IPS-NIHi11 (cell line): ENCODE results near the gene PKP1.

Experiments used
- DNase-seq: peaks from one replicate; pipeline ENCODE4 v3.0.0; 2012; ENCODE audit warnings: mixed read lengths, low spot score

PKP1 gene

DNA sequence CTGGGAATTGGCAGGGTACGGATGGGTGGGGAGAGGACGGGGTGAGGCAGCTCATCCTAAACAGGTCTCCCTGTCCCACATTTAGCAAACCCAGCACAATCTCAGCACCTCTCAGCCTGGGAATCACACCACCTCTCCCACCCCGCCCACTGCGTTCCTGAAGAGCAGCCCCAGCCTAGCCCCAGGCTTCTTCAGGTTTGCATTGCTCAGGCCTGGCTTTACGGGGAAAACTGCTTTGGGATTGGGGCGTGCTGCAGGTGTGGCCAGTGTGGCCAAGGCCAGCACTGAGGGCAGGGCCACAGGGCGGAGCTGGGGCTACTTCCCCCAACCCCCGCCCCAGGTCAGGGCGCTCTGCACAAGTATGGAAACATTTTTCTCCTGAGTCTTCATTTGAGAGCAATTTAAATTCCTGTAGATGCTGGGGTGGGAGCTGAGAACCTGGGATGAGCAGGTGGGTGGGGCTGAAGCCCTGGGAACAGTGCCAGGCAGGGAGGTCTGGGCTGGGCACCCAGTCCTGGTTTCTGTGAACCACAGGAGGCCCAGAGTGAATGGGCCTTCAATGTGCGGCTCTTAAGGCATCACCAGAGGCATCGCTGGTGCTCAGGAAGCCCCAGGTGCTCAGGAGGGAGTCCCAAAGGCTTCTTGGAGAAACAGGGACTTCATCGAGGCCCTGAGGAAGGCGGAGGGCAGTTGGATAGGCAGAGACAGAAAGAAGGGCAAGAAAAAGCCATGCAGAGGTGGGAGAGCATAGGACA, 70.1 kb downstream of the PKP1 start:
- peak; percentile 40 for DNase-seq

DNA sequence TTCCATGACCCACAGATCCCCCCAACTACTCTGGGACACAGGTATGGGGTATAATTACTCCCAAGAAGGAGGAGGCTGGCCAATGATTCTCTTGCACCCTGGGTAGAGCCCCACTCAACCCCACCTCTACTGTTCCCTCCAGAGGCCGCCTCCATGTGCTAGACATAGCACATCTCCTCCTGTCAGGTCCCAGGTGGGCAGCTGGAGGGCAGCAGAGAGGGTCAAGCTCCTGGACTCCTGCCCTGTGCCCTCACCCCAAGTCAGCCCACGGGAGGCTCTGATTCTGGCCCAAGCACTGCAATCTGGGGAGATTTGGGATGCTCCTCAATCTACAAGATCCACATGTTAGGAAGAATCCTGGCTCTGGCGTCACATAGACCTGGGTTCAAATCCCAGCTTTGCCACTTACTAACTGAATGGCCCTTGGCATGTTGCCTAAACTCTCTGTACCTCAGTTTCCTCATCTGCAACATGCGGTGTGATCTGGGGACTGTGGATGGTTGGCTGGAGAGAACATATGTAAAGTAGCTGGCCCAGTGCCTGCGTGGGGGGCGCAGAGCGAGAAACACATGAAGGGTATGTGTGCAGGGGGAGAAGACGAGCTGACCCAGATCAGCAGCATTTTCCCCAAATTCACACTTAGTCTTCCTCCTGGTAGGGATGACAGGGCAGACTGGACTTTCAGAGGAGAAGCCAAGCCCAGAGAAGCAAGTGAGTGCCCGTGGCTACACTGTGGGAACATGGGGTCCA, 71.0 kb downstream of the PKP1 start:
- peak; percentile 37 for DNase-seq

DNA sequence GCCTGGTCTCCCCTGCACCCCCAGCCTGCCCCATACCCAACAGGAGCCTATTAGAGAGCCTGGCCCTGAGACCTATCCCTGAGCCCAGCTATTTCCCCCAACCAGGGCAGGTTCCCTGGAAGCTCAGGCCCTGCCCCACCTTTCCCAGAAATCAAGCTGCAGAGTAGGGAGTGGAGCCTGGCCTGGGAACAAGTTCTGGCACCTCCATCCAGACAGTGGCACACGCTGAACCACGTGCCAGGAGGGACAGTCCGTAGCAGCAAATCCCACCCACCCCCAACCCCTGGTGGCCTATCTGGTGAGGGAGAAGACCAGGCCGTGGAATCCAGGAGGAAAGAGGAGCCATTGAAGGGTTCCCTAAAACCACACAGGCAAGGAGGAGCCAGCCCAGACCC, 71.6 kb downstream of the PKP1 start:
- DNase-seq, result no peak

DNA sequence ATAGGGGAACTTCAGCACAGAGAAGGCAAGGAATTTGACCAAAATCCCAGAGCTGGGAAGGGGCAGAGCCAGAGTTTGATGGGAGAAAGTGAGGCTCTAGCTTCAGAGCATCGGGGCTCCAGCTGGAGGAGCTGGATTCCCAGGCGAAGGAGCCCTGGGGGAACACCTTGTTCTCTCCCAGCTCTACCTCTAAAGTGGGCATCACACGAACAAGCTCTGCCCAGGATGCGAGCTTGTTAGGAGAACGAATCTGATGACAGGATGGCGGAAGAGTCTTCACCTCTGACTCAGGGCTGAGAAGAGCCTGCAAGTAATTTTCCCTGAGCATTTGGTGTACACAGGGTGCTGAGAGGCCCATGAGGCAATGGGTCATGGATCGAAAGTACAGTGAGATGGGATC, 72.2 kb downstream of the PKP1 start:
- DNase-seq, result no peak

DNA sequence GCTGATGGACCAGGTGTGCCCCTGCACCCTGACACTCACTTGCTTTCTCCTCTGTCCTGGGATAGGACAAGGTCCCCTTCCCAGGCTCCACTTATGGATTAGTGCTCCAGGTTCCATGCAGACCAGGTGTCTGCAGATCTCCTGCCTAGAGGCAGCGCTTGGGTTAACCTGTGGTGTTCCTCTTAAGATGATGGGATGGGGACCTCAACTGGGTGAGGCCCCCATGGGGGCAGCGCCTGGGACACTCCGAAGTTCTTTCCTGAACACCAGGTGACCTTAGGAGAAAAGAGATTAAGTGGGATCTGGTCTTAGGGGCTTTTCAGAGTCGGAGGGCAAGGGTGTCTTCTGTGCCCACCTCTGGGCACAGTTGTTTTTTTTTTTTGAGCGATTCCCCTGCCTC, 72.9 kb downstream of the PKP1 start:
- DNase-seq, result no peak

- DNase-seq, result no peak
Measured at GRCh38 chr1:201356701-201357100, 73.4 kb downstream of the PKP1 start.

DNA sequence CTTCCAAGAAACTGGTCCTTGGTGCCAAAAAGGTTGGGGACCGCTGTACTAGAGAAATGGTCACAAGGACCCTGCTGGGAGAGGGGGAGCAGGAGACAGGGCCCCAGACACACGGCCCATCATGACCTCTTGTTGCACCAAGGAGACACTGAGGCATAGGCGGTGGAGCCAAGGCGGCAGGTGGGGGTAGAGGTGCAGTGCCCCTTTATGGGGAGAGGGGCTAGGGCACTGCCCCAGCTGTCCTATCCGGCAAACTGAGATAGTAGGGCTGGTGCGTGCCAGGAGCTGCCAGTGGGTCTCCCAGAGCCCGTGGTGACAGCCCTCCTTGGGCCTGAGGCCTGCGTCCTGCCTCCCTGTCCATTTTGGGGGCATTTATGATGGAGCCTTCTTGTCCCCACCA, 73.9 kb downstream of the PKP1 start:
- DNase-seq, result no peak

DNA sequence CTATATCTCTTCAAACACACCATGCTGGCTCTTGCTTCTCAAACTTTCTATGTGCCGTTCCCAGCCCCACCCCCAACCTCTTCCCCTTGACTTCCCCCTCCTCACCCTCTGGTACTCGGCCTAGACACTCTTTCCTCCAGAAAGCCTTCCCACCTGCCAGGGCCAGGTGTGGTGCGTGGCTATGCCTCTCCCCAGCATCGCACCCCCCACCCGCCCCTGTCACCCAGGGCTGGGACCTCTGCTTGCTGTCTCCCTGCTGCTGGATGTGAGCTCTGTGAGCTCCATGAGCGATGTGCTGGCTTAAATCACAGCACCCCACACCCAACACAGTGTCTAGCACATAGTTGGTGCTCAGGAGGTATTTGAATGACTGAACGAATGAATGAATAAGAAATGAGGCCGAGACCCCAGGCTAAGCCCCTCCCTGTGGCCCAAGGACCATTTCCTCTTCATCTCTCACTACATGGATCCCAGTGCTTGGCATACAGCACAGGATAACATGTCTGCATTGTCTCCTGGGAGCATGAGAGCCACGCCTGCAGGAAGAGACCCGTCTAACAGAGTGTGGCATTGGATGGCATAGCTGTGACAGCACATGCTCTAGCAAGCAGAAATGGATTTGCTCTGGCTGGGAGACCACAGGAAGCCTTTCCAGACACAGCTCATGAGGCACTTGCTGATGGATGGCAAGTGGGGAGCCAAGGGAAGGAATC, 74.5 kb downstream of the PKP1 start:
- no peak for DNase-seq

DNA sequence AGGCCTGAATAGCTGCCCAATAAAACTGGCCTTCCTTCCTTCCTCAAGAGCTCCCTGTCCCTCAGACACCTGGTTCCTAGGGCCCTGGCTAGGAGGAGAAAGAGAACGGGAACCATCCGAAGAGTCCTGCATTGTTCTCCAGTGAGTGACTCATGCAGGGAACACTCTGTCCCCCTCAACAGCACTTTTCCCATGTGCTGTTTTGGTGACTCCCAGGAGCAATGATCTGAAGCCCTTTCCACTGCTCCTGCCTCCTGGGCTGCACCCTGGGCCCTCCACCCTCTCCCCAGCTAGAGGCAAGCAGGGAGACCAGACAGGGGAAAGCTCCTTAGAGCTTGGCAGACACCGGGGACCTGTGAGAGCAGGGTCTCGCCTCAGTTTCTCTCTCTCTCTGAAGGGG, 75.3 kb downstream of the PKP1 start:
- no peak for DNase-seq

- DNase-seq, result peak; percentile 39
Measured at GRCh38 chr1:201359031-201359872, 75.9 kb downstream of the PKP1 start.

DNA sequence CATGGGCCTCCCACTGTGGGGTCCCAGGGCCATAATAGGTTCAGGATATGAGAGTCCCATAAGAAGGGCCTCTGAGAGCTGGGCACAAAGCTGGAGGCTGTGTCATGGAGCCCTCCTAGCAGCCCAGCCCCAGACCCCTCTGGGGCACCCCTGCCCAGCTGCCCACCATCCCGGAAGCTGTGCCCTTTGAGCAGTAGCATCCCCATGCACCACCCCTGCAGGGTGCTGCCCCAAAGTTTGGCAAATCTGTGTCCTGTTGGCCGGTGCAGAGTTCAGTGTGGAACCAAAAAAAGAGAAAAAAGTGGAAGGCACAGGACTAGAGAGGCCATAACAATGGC, 76.5 kb downstream of the PKP1 start:
- no peak for DNase-seq

- DNase-seq, result no peak
Measured at GRCh38 chr1:201360486-201360885, 77.2 kb downstream of the PKP1 start.

DNA sequence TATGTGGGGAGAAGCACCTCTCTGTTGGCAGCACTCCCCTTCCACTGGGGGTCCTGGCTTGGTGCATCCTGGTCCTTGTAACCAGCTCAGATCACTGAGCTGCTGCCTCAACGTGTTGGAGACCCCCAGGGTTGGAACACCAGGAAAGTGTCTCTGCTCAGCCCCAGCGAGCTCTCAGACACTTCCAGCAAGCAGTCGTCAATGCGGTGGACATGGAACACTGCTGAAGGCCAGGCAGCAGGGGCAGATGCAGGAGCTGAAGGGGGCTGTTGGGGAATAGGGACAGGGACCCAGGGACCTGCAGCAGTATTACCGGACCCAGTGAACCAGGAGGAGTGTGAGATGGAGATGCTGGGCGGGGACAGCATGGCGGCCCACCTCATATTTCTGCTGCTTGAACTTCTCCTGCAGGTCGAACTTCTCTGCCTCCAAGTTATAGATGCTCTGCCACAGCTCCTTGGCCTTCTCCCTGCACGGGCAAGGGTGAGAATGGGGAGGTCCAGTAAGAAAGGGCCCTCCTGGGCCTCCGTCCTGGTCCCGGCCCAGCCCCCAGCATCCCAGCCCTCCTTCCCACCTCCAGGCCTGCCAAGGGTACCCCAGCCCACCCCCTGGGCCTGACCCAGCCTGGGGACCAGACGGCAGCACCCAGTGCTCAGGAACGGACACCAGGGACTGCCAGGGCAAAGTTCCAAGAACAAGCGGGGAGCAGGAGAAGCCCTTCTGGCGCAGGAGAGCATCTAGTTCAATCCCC, 77.8 kb downstream of the PKP1 start:
- DNase-seq, result no peak

GRCh38 chr1:201361652-201362504, 78.6 kb downstream of the PKP1 start:
- peak; percentile 98 for DNase-seq

GRCh38 chr1:201362906-201363305, 79.6 kb downstream of the PKP1 start:
- no peak for DNase-seq

- no peak for DNase-seq
Measured at GRCh38 chr1:201363467-201363866, 80.2 kb downstream of the PKP1 start.

DNA sequence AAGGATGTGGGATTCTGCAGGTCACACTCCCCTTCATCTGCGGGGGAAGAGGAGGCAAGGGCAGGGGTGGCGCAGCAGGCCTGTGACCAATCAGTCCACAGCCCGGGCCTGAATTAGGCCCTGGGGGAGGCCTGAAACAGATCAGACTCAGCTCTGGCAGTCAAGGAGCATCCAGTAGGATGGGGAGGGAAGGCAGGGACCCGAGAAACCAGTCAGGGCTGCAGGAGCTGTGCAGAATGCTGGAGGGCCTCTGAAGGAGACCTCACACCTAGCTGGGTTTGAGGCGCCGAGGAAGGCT, 81.5 kb downstream of the PKP1 start:
- DNase-seq, result no peak

GRCh38 chr1:201365251-201365650, 81.9 kb downstream of the PKP1 start:
- no peak for DNase-seq

- no peak for DNase-seq
Measured at GRCh38 chr1:201366696-201367095, 83.4 kb downstream of the PKP1 start.

DNA sequence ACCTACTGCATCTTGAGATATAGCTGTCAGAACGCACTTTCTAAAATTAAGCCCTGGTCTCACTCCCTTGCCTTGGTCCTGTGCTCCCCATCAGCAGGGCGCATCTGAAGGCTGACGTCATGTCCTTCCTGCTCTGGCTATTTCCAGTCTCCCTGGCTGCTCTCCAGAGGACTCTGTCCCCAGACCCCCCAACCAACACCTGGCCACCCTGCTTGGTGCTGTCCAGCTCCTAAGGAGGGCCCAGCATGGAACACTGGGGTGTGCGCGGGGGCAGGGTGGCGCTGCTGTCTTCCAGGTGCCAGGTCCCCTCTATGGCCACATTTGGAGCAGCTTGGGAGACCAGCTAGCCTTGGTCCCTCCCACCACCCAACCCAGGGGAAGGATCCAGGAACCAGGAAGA, 85.9 kb downstream of the PKP1 start:
- DNase-seq, result no peak

DNA sequence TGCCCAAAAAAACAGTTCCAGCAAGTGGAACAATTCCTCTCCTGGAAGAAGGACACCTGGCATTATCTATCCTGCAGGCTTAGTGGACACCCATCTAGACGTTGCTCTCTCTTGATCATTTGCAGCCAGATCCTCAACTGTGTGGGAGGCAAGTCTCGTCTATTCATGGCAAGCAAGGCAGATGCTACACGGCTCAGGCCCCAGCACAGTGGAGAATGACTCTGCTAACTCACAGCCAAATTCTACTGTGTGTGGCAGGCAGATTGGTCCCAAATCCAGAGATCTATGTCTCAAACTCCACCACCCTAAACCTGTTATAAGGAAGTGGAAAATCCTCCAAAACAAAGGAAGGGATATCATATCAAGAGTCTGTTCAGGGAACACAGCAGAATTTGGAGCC, 87.2 kb downstream of the PKP1 start:
- no peak for DNase-seq
